K562 (cell line): ENCODE results near the gene TRERF1. TPM values are rescaled to one million over a fixed set of nuclear protein-coding genes. Genes with fewer than 3 reads are reported as not detected.

Experiments
- ATAC-seq: fragments of 200-7000 bp; cut with Tn5 transposase; 3 replicates; pipeline ENCODE4 v1.9.1; 2020; ENCODE audit warnings: moderate library complexity
- BruUV-seq: library from RNA; stranded (reverse); fragments of 400-500 nt; replicated peaks from 2 replicates; lab custom pipeline; 2021; lab: Mats Ljungman, UMichigan
- CTCF ChIA-PET: fragments of 300-600 bp; formaldehyde crosslinking; extraction: SDS; loops from one replicate; lab custom pipeline; 2021; ENCODE audit warnings: low intra/inter-chr PET ratio; lab: Yijun Ruan, JAX
- POLR2A ChIA-PET: fragments of 300-600, 350-650 bp; sonication (Branson Sonifier 250); formaldehyde crosslinking; extraction: SDS; loops from one replicate; lab custom pipeline; 2021; ENCODE audit warnings: antibody characterized with exemption, inconsistent platforms; lab: Yijun Ruan, JAX
- DNase-seq, 4 experiments: peaks; one replicate each; pipeline versions ENCODE4 v3.0.0 to v3.0.0-alpha.2; 2011 to 2018; ENCODE audit warnings: low spot score in 3 of 4, mixed read lengths in 3 of 4; ENCODE audit errors: extremely low read depth in 1 of 4
- FAIRE-seq: peaks from 2 replicates; lab custom pipeline; 2011; peaks lifted over from hg19 to GRCh38; lab: Jason Lieb, UNC
- H2AFZ ChIP-seq: 2 replicates; pipeline ENCODE4 v1.6.0; 2011; ENCODE audit warnings: low read depth, low read length, control low read depth, inconsistent platforms
- H3K27ac ChIP-seq: fragments of 200-600 bp; 3 replicates; pipeline ENCODE4 v1.8.0; 2011; ENCODE audit warnings: low read depth, mild to moderate bottlenecking, control low read depth, inconsistent platforms, low read length, moderate library complexity, mixed read lengths; ENCODE audit errors: extremely low read depth
- H3K27me3 ChIP-seq, 2 experiments: fragments of 300-600 bp in 1 of 2; 2 replicates in 1 of 2; 3 replicates in 1 of 2; pipeline versions ENCODE4 v1.6.0 to v1.8.0; 2011; ENCODE audit warnings: inconsistent platforms in 2 of 2, low read length in 2 of 2, mild to moderate bottlenecking in 1 of 2, mixed read lengths in 1 of 2, moderate library complexity in 1 of 2; ENCODE audit not compliant: control insufficient read depth in 2 of 2, insufficient read depth in 2 of 2
- H3K36me3 ChIP-seq: fragments of 300-600 bp; 3 replicates; pipeline ENCODE4 v1.8.0; 2011; ENCODE audit warnings: mild to moderate bottlenecking, low read length, inconsistent platforms; ENCODE audit not compliant: control insufficient read depth, insufficient read depth
- H3K4me1 ChIP-seq, 2 experiments: fragments of 200-600 bp in 1 of 2; replicated peaks in 1 of 2; 2 replicates in 1 of 2; 3 replicates in 1 of 2; pipeline versions ENCODE4 v1.5.1 to v1.8.0; 2011; ENCODE audit warnings: inconsistent platforms in 2 of 2, low read length in 2 of 2, mild to moderate bottlenecking in 1 of 2, mixed read lengths in 1 of 2, moderate library complexity in 1 of 2; ENCODE audit not compliant: control insufficient read depth in 2 of 2, insufficient read depth in 2 of 2
- H3K4me2 ChIP-seq: 2 replicates; pipeline ENCODE4 v1.6.1; 2011; ENCODE audit warnings: low read length, control low read depth, inconsistent platforms, mixed read lengths; ENCODE audit not compliant: insufficient read depth
- H3K4me3 ChIP-seq: fragments of 200-600 bp; sonication (generic), shearing (Covaris generic); 2 replicates; pipeline ENCODE4 v1.5.1; 2016; ENCODE audit warnings: control low read depth, inconsistent platforms
- H3K79me2 ChIP-seq: fragments of 200-600 bp; 3 replicates; pipeline ENCODE4 v1.8.0; 2011; ENCODE audit warnings: low read length, inconsistent platforms; ENCODE audit not compliant: control insufficient read depth, insufficient read depth
- H3K9ac ChIP-seq, 2 experiments: 2 replicates each; pipeline versions ENCODE4 v1.6.0 to v1.6.1; 2011; ENCODE audit warnings: low read depth in 2 of 2, low read length in 2 of 2, control low read depth in 1 of 2, inconsistent platforms in 1 of 2, mild to moderate bottlenecking in 1 of 2, mixed read lengths in 1 of 2; ENCODE audit not compliant: insufficient read depth in 1 of 2
- H3K9me1 ChIP-seq: one replicate; pipeline ENCODE4 v1.6.0; 2011; ENCODE audit warnings: inconsistent platforms, mild to moderate bottlenecking, low read length, moderate library complexity; ENCODE audit not compliant: control insufficient read depth, insufficient read depth
- H3K9me3 ChIP-seq: replicated peaks from 2 replicates; pipeline ENCODE4 v1.5.1; 2011; ENCODE audit warnings: low read depth, low read length, inconsistent platforms; ENCODE audit not compliant: control insufficient read depth, insufficient read depth
- H4K20me1 ChIP-seq: replicated peaks from 2 replicates; pipeline ENCODE4 v1.6.1; 2011; ENCODE audit warnings: low read length, inconsistent platforms, mixed read lengths; ENCODE audit not compliant: control insufficient read depth, insufficient read depth
- CGGBP1 ChIP-seq: fragments of 250-450 bp; sonication (Bioruptor Pico); IDR thresholded peaks from 2 replicates; pipeline ENCODE4 v1.9.0; 2021; ENCODE audit warnings: mild to moderate bottlenecking
- SLC30A9 ChIP-seq: fragments of 250-450 bp; sonication (Bioruptor Pico); IDR thresholded peaks from 2 replicates; pipeline ENCODE4 v1.8.0; 2022; ENCODE audit warnings: mild to moderate bottlenecking, moderate library complexity
- SPI1 ChIP-seq: IDR thresholded peaks from 2 replicates; pipeline ENCODE4 v1.6.1; 2011; ENCODE audit warnings: low read depth, low read length, control low read depth, borderline replicate concordance
- STAG1 ChIP-seq: sonication (generic); formaldehyde crosslinking; IDR thresholded peaks from 2 replicates; pipeline ENCODE4 v1.5.0; 2020; ENCODE audit warnings: missing genetic modification reagents, borderline replicate concordance
- WGBS: fragments of 100-300 bp; shearing (Covaris generic); methylation state at CpG from one replicate; pipeline ENCODE4 v1.1.6; 2016; ENCODE audit warnings: low coverage, mixed read lengths; ENCODE audit not compliant: insufficient coverage; ENCODE audit errors: missing lambda C conversion rate; 5-methylcytosine and 5-hydroxymethylcytosine counted together
- in situ Hi-C: fragments of 300-500 bp; cut with MboI; formaldehyde crosslinking; loops from 4 replicates; pipeline ENCODE4 v1.15.0; 2018; ENCODE audit warnings: inconsistent platforms, mixed read lengths
- intact Hi-C: fragments of 100-400 bp; cut with micrococcal nuclease; formaldehyde crosslinking; loops from 2 replicates; pipeline ENCODE4 v1.14.2; 2022
- polyA plus RNA-seq, 8 experiments: library from polyadenylated mRNA; depleted of rRNA in 4 of 8; stranded (reverse) in 5 of 8; unstranded in 3 of 8; fragments of >200 nt; fragmentation: Nextera tagmentation in 2 of 8; fragmentation: Illumina TruSeq in 1 of 8; extraction: Ambion mirVana in 2 of 8; extraction: Trizol in 1 of 8; gene quantifications; 2 replicates each; pipeline versions ENCODE4 v1.2.1 to v1.2.3, GENCODE V29; 2011 to 2014; ENCODE audit warnings: inconsistent platforms in 1 of 8, missing spikeins in 1 of 8
- total RNA-seq, 7 experiments: library from RNA; depleted of rRNA in 6 of 7; stranded (reverse); fragments of >200 nt in 6 of 7; fragmentation: Illumina TruSeq in 2 of 7; extraction: Trizol in 2 of 7; gene quantifications; 2 replicates each; pipeline versions ENCODE4 v1.2.1 to v1.2.3, GENCODE V29; 2011 to 2021; ENCODE audit warnings: low replicate concordance in 1 of 7

The TRERF1 gene
- total and polyA plus RNA-seq, 9 of the 15 experiments (the other 6 are each of a cell fraction or from before 2014, with no cell fraction given): 0.04 to 0.20 (median 0.07) TPM; not detected in 3

GRCh38 chr6:42428326-42429041, 23.2 kb downstream of the TRERF1 start:
- Histone ChIP-seq H3K4me2 (no peak overlapping the region), H4K20me1 (no peaks in the 10 kb centered on the region), H3K9me3 (no peaks in the 10 kb centered on the region; the same call in 1 of the 2 replicates), H2AFZ (no peak overlapping the region), H3K27me3 (peaks cover 7 to 19% of the 10 kb centered on the region in 2 experiments; a peak in 3 of 5 replicates), H3K36me3 (no peaks in the 10 kb centered on the region), H3K9me1 (no peaks in the 10 kb centered on the region), H3K27ac (no peak overlapping the region), H3K79me2 (no peaks in the 10 kb centered on the region), H3K4me3 (no peak overlapping the region), H3K4me1 (no peaks in the 10 kb centered on the region), H3K9ac (no peak overlapping the region)
- TF ChIP-seq STAG1 (CRISPR knock-in tag) (0 out of 2 replicates have a peak, but pooled peaks have one; percentile 24), SPI1 (peak; percentile 57; the same call in 1 of the 2 replicates), SLC30A9 (CRISPR knock-in tag) (no peak)
- ATAC-seq: no peak
- intact Hi-C loops (no loop called here), in situ Hi-C loops (no loop called here)
- ChIA-PET CTCF (no interaction called here), POLR2A (interaction anchor here (0.7 to 1.2 kb wide), 3 partner anchors 13 to 18 kb away, joined by 3 to 4 read pairs (median 3); no protein-coding TSS in a partner anchor)
- no peak for DNase-seq
- 5% methylated on average over 7 of the region's 7 CpGs for WGBS
- FAIRE-seq: no peak
- no TSS peak for BruUV-seq

- ATAC-seq: no peak
- Histone ChIP-seq H2AFZ (no peak overlapping the region), H3K4me2 (no peak overlapping the region), H3K36me3 (no peaks in the 10 kb centered on the region), H3K27me3 (peaks cover 7 to 19% of the 10 kb centered on the region in 2 experiments; a peak in 3 of 5 replicates), H4K20me1 (no peaks in the 10 kb centered on the region), H3K9ac (no peak overlapping the region), H3K4me1 (no peaks in the 10 kb centered on the region), H3K79me2 (no peaks in the 10 kb centered on the region), H3K9me1 (no peaks in the 10 kb centered on the region), H3K4me3 (no peak overlapping the region), H3K9me3 (no peaks in the 10 kb centered on the region; the same call in 1 of the 2 replicates), H3K27ac (no peak overlapping the region)
- no peak for DNase-seq
- ChIA-PET CTCF (no interaction called here), POLR2A (interaction anchor here (0.7 to 0.9 kb wide), 2 partner anchors 14 to 19 kb away, joined by 3 to 4 read pairs; no protein-coding TSS in a partner anchor)
- FAIRE-seq: no peak
- 5% methylated on average over 2 of the region's 2 CpGs for WGBS
- in situ Hi-C loops: no loop called here
- no TSS peak for BruUV-seq
- intact Hi-C loops: no loop called here
- TF ChIP-seq CGGBP1 (CRISPR knock-in tag): no peak
These were observed 23.9 kb downstream of the TRERF1 start for GRCh38 chr6:42427871-42428270.
